ENCODE data around the gene CSNK2A1. TPM values are rescaled to one million over a fixed set of nuclear protein-coding genes. Genes with fewer than 3 reads are reported as not detected.
A peak's percentile ranks its signal among the peaks of the same experiment; 100 is the strongest.

Gene CSNK2A1
- total RNA-seq, 1 donor from 2014 or later: 128 TPM

GRCh38 chr20:573414-574296 lies 30.1 kb upstream of the CSNK2A1 start:
- H3K4me1 Mint-ChIP-seq (ENCODE audit: unreplicated experiment): peaks cover 60% of the 10 kb centered on the region
- peak overlapping the region; percentile 93 for H3K27ac Mint-ChIP-seq (ENCODE audit: unreplicated experiment)
- peak overlapping the region; percentile 9 for H3K4me3 Mint-ChIP-seq (ENCODE audit: unreplicated experiment)
- TF ChIP-seq CTCF (IDR thresholded peaks at IDR 0.05; ENCODE audit: unreplicated experiment): no peak
- H3K27me3 Mint-ChIP-seq (ENCODE audit: unreplicated experiment): peaks cover 9% of the 10 kb centered on the region
- H3K36me3 Mint-ChIP-seq (ENCODE audit: low read depth, unreplicated experiment): no peaks in the 10 kb centered on the region
- no peak for DNase-seq (ENCODE audit: low spot score)
- no peaks in the 10 kb centered on the region for H3K9me3 Mint-ChIP-seq (ENCODE audit: unreplicated experiment)

- Mint-ChIP-seq H3K36me3 (ENCODE audit: low read depth, unreplicated experiment) (no peaks in the 10 kb centered on the region), H3K27ac (ENCODE audit: unreplicated experiment) (peak overlapping the region; percentile 80), H3K4me3 (ENCODE audit: unreplicated experiment) (peak overlapping the region; percentile 54), H3K27me3 (ENCODE audit: unreplicated experiment) (peaks cover 9% of the 10 kb centered on the region), H3K4me1 (ENCODE audit: unreplicated experiment) (peaks cover 65% of the 10 kb centered on the region), H3K9me3 (ENCODE audit: unreplicated experiment) (no peaks in the 10 kb centered on the region)
- DNase-seq (ENCODE audit: low spot score): no peak
- TF ChIP-seq CTCF (IDR thresholded peaks at IDR 0.05; ENCODE audit: unreplicated experiment): no peak
Measured at GRCh38 chr20:572727-573126, 29.1 kb upstream of the CSNK2A1 start.

DNA sequence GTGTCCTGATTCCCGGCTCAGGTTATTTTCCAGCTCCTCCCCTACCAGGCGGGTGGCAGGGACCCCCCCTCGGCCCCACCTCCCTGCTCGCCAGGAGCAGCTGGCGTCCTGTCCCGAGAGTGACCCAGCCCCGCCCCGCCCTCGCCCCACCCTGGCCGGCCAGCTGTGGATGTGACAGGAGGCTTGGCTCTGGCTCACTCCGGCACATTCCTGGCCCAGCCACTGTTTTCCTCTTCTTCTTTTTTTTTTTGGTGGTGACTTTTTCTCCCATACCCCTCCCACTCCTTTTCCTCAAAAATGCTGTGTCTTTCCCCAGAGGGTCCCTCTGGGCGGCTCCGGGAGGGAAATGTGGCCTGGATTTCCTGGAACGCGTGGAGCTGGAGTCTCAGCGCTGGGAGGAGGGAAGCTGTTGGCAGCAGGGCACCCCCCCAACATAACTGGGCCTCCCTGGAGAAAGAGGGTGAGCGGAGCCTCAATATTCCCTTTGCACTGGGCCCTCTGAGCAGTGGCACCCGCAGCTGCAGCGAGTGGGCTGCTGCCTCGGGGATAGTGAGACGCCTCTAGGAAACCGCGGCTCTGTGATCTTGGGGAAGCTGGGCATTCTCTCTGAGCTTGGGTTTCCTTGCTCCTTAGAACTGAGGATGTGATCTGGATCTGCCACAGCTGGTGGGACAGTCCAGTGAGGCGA lies 28.3 kb upstream of the CSNK2A1 start:
- Mint-ChIP-seq H3K4me1 (ENCODE audit: unreplicated experiment) (peaks cover 68% of the 10 kb centered on the region), H3K4me3 (ENCODE audit: unreplicated experiment) (peak overlapping the region; percentile 54), H3K27me3 (ENCODE audit: unreplicated experiment) (peaks cover 12% of the 10 kb centered on the region), H3K36me3 (ENCODE audit: low read depth, unreplicated experiment) (no peaks in the 10 kb centered on the region), H3K27ac (ENCODE audit: unreplicated experiment) (peak overlapping the region; percentile 80), H3K9me3 (ENCODE audit: unreplicated experiment) (no peaks in the 10 kb centered on the region)
- DNase-seq (ENCODE audit: low spot score): peak; percentile 50
- no peak for TF ChIP-seq CTCF (IDR thresholded peaks at IDR 0.05; ENCODE audit: unreplicated experiment)

- no peak for DNase-seq (ENCODE audit: low spot score)
- peaks cover 10% of the 10 kb centered on the region for H3K27me3 Mint-ChIP-seq (ENCODE audit: unreplicated experiment)
Measured at GRCh38 chr20:568673-569415, 25.3 kb upstream of the CSNK2A1 start.

More at GRCh38 chr20:568673-569415, 25.3 kb upstream of the CSNK2A1 start:
- no peak for TF ChIP-seq CTCF (IDR thresholded peaks at IDR 0.05; ENCODE audit: unreplicated experiment)
- Mint-ChIP-seq H3K36me3 (ENCODE audit: low read depth, unreplicated experiment) (peaks cover 3% of the 10 kb centered on the region), H3K4me3 (ENCODE audit: unreplicated experiment) (no peak overlapping the region), H3K9me3 (ENCODE audit: unreplicated experiment) (no peaks in the 10 kb centered on the region), H3K4me1 (ENCODE audit: unreplicated experiment) (peaks cover 56% of the 10 kb centered on the region), H3K27ac (ENCODE audit: unreplicated experiment) (peak overlapping the region; percentile 48)
